ENCODE results near the gene HOXA11.

HOXA11 gene

GRCh38 chr7:27181795-27182275 is 3.2 kb downstream of the HOXA11 start:
- no peak for ATAC-seq
- TF ChIP-seq TSHZ2 (CRISPR knock-in tag; IDR thresholded peaks at IDR 0.05) (no peak), ZFP3 (CRISPR knock-in tag; IDR thresholded peaks at IDR 0.05) (no peak), CSRNP3 (CRISPR knock-in tag; IDR thresholded peaks at IDR 0.05) (no peak), ZNF70 (CRISPR knock-in tag; IDR thresholded peaks at IDR 0.05) (no peak), CSDC2 (CRISPR knock-in tag; IDR thresholded peaks at IDR 0.05) (no peak), ZC3H10 (CRISPR knock-in tag; IDR thresholded peaks at IDR 0.05) (no peak), OSR1 (CRISPR knock-in tag; IDR thresholded peaks at IDR 0.05) (no peak), TCF4 (CRISPR knock-in tag; IDR thresholded peaks at IDR 0.05; ENCODE audit: borderline replicate concordance) (no peak), BACH2 (CRISPR knock-in tag; IDR thresholded peaks at IDR 0.05; ENCODE audit: borderline replicate concordance) (no peak)

GRCh38 chr7:27180431-27181420 is 4.3 kb downstream of the HOXA11 start:
- no peak for TF ChIP-seq TOX (CRISPR knock-in tag; IDR thresholded peaks at IDR 0.05; ENCODE audit: borderline replicate concordance)
- TF ChIP-seq PPARA (CRISPR knock-in tag; IDR thresholded peaks at IDR 0.05; ENCODE audit: borderline replicate concordance), result no peak
- TF ChIP-seq TCF4 (CRISPR knock-in tag; IDR thresholded peaks at IDR 0.05; ENCODE audit: borderline replicate concordance), result no peak
- TF ChIP-seq TSHZ2 (CRISPR knock-in tag; IDR thresholded peaks at IDR 0.05), result no peak
- TF ChIP-seq, protein P1, sequence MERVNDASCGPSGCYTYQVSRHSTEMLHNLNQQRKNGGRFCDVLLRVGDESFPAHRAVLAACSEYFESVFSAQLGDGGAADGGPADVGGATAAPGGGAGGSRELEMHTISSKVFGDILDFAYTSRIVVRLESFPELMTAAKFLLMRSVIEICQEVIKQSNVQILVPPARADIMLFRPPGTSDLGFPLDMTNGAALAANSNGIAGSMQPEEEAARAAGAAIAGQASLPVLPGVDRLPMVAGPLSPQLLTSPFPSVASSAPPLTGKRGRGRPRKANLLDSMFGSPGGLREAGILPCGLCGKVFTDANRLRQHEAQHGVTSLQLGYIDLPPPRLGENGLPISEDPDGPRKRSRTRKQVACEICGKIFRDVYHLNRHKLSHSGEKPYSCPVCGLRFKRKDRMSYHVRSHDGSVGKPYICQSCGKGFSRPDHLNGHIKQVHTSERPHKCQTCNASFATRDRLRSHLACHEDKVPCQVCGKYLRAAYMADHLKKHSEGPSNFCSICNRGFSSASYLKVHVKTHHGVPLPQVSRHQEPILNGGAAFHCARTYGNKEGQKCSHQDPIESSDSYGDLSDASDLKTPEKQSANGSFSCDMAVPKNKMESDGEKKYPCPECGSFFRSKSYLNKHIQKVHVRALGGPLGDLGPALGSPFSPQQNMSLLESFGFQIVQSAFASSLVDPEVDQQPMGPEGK (CRISPR knock-in tag; IDR thresholded peaks at IDR 0.05; ENCODE audit: borderline replicate concordance), result no peak
- no peak for TF ChIP-seq CSDC2 (CRISPR knock-in tag; IDR thresholded peaks at IDR 0.05)
- no peak for TF ChIP-seq ESRRG (CRISPR knock-in tag; IDR thresholded peaks at IDR 0.05)
- TF ChIP-seq BACH2 (CRISPR knock-in tag; IDR thresholded peaks at IDR 0.05; ENCODE audit: borderline replicate concordance), result no peak
- no peak for ATAC-seq

- ATAC-seq, result peak; percentile 88
- TF ChIP-seq PPARA (CRISPR knock-in tag; IDR thresholded peaks at IDR 0.05; ENCODE audit: borderline replicate concordance), result no peak
- TF ChIP-seq CSDC2 (CRISPR knock-in tag; IDR thresholded peaks at IDR 0.05), result no peak
- TF ChIP-seq ISL1 (CRISPR knock-in tag; IDR thresholded peaks at IDR 0.05), result no peak
- TF ChIP-seq ARNTL (CRISPR knock-in tag; IDR thresholded peaks at IDR 0.05; ENCODE audit: borderline replicate concordance, low read depth), result no peak
Observed at GRCh38 chr7:27179503-27180430, 5.3 kb downstream of the HOXA11 start.

All from SK-N-SH treated with all-trans-retinoic acid at 6 μM for 48 hours (cell line).